Measurements from ENCODE around the gene SACM1L.

The SACM1L gene

DNA sequence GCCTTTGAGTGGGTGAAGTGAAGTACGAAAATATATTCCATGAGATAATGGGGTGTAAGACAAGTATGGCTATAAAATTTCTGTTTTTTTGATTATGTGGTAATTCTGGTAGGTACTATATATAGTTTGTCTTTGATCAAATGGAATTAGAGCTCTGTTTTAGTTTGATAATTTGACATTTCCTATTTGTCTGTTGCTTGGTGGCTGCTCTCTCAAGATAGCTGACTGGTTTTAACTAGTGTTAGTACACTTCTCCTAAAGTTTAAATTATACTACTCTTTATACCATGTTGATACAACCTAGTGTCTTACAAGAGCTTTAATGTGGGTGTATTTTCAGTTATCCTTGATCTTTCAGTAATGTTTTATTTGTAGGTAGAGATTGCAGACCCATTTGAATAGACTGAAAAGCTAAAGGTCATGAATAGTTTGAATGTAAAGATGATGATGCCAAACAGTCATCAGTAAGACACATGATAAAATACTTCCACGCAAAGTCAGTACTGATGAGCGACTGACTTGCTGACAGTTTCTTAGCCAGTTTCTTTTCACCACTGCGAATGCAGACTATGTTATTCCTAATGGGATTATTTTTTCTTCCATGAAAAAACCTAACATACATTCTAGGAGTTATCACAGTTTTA lies 15.2 kb downstream of the SACM1L start:
- POLR2A ChIA-PET: interaction anchor here (1.9 kb wide), 1 partner anchor 14 kb away, joined by 4 read pairs; no protein-coding TSS in a partner anchor
- CTCF ChIA-PET: interaction anchor here (0.7 to 1.6 kb wide), 3 partner anchors 44 to 213 kb away, joined by 4 to 7 read pairs (median 5); no protein-coding TSS in a partner anchor
- TF ChIP-seq SP1 (IDR thresholded peaks at IDR 0.05): no peak
- no peak for TF ChIP-seq FOXK2 (IDR thresholded peaks at IDR 0.05)
- no peak for TF ChIP-seq HDGF (IDR thresholded peaks at IDR 0.05; ENCODE audit: borderline replicate concordance)
- TF ChIP-seq NFRKB (IDR thresholded peaks at IDR 0.05): no peak
- TF ChIP-seq TARDBP (IDR thresholded peaks at IDR 0.05): no peak
- no peak for TF ChIP-seq LEF1 (IDR thresholded peaks at IDR 0.05; ENCODE audit: borderline replicate concordance)
- TF ChIP-seq ZNF384 (IDR thresholded peaks at IDR 0.05): no peak
- TF ChIP-seq ELF4 (IDR thresholded peaks at IDR 0.05): no peak
- no peak for TF ChIP-seq FOXM1 (IDR thresholded peaks at IDR 0.05; ENCODE audit: borderline replicate concordance)
- TF ChIP-seq L3MBTL2 (conservative IDR thresholded peaks at IDR 0.05): no peak
- TF ChIP-seq BHLHE40 (IDR thresholded peaks at IDR 0.05; ENCODE audit: borderline replicate concordance): no peak
- TF ChIP-seq, protein P1, sequence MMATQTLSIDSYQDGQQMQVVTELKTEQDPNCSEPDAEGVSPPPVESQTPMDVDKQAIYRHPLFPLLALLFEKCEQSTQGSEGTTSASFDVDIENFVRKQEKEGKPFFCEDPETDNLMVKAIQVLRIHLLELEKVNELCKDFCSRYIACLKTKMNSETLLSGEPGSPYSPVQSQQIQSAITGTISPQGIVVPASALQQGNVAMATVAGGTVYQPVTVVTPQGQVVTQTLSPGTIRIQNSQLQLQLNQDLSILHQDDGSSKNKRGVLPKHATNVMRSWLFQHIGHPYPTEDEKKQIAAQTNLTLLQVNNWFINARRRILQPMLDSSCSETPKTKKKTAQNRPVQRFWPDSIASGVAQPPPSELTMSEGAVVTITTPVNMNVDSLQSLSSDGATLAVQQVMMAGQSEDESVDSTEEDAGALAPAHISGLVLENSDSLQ (IDR thresholded peaks at IDR 0.05): no peak
- no peak for TF ChIP-seq SUZ12 (IDR thresholded peaks at IDR 0.05)
- no peak for TF ChIP-seq CTBP1 (IDR thresholded peaks at IDR 0.05; ENCODE audit: borderline replicate concordance)
- no peak for DNase-seq (ENCODE audit: extremely low spot score)

DNA sequence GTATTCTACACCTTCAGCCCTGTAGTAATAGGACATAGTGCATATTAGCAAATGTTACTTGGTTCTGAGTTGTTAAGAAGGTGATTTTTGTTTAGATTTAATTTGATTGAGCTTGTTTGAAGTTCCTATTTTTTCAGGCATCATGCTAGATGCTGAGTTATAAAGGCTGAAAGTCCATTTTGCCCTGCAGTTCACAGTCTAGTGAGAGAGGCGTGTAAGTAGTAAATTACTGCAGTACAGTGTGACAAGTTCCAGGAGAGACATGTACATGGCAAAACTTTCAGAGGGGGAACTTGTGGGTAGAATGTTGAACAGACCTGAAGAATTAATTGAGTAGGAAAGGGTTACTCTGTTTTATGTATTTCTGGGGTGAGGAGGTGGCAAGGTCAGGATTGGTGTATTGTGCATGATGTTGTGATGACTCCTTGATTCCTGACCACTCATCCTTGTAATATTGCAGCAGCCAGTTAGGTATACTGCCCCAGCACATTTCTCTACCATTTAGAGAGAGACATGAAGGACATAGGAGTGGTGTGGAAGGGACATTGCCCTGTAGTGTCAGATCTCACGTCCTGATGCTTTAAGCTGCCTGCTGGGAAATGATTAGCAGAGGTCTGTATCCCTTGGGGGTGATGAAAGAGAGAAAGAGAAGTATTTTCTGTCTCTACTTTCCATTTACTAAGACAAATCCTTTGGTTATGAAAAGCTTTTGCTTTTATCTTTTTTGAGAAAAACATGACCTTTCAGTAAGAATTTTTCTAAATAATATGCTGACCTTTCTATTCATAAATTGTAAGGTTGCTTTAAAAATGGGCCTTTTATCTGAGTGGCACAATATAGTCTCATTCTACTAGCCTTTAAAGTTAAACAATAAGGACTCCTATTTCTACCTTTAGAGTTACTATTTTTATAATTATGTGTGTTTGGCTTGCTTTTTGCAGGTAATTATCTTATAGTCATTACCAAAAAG lies 16.9 kb downstream of the SACM1L start:
- CTCF ChIA-PET: interaction anchor here (1.6 kb wide), 1 partner anchor 46 kb away, joined by 7 read pairs; no protein-coding TSS in a partner anchor
- no peak for TF ChIP-seq HDGF (IDR thresholded peaks at IDR 0.05; ENCODE audit: borderline replicate concordance)
- no peak for TF ChIP-seq ARNT (IDR thresholded peaks at IDR 0.05)
- TF ChIP-seq, protein P1 (IDR thresholded peaks at IDR 0.05): no peak
- no peak for TF ChIP-seq TARDBP (IDR thresholded peaks at IDR 0.05)
- no peak for TF ChIP-seq ZNF384 (IDR thresholded peaks at IDR 0.05)
- TF ChIP-seq SUZ12 (IDR thresholded peaks at IDR 0.05): no peak
- no peak for TF ChIP-seq CTBP1 (IDR thresholded peaks at IDR 0.05; ENCODE audit: borderline replicate concordance)
- no peak for DNase-seq (ENCODE audit: extremely low spot score)
- POLR2A ChIA-PET: no interaction called here

DNA sequence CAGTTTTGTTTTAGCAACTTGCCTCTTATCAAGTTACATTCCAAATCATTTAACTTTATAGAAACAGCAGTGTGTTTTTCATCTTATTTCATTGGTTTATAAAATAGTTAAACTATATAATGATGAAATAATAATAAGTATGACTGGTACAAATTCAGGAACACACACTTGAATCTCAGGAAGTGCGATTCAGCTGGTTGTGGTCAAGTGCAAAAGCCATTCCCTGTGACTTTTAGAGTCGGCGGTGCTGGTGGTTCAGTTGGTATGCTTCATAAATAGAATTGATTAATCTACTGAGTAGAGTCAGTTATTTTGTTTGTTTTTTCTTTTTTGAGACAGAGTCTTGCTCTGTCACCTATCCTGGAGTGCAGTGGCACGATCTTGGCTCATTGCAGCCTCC lies 22.7 kb downstream of the SACM1L start:
- DNase-seq (ENCODE audit: extremely low spot score): no peak
- POLR2A ChIA-PET: no interaction called here
- TF ChIP-seq L3MBTL2 (conservative IDR thresholded peaks at IDR 0.05) (no peak), LEF1 (IDR thresholded peaks at IDR 0.05; ENCODE audit: borderline replicate concordance) (no peak), NFRKB (IDR thresholded peaks at IDR 0.05) (no peak), CTBP1 (IDR thresholded peaks at IDR 0.05; ENCODE audit: borderline replicate concordance) (no peak), ELF4 (IDR thresholded peaks at IDR 0.05) (no peak), SP1 (IDR thresholded peaks at IDR 0.05) (no peak), FOXM1 (IDR thresholded peaks at IDR 0.05; ENCODE audit: borderline replicate concordance) (no peak)
- TF ChIP-seq, protein P1 (IDR thresholded peaks at IDR 0.05): no peak
- CTCF ChIA-PET: no interaction called here

DNA sequence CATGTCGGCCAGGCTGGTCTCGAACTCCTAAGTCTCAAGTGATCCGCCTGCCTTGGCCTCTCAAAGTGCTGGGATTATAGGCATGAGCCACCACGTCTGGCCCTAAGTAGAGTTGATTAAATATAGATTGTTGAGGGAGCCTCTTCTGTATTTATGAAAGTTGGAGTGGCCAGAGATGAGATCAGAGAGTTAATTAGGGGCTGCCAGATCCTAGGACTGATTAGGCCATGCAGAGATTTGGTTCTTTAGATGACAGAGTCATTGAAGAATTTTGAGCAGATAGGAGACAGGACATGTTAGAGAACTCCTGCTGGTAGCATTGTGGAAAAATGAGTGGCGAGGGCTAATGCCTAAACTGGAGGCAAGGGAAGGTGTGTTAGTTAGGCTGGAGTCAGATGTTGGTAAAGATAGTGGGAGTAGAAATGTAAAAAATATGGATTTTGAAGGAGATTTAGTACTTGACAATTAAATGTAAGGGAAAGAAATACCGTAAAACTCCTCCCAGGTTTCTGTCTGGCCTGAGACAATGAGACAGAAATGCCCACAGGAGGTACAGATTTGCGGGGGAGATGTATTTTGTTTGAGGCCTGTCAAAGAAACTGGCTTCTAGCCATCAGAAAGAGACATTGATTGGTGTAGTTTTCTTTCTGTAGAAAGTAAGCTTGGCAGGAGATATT lies 23.4 kb downstream of the SACM1L start:
- ChIA-PET CTCF (no interaction called here), POLR2A (no interaction called here)
- TF ChIP-seq LEF1 (IDR thresholded peaks at IDR 0.05; ENCODE audit: borderline replicate concordance) (no peak), BHLHE40 (IDR thresholded peaks at IDR 0.05; ENCODE audit: borderline replicate concordance) (no peak), FOXA1 (IDR thresholded peaks at IDR 0.05) (no peak), HDGF (IDR thresholded peaks at IDR 0.05; ENCODE audit: borderline replicate concordance) (no peak), ELF4 (IDR thresholded peaks at IDR 0.05) (no peak), NFRKB (IDR thresholded peaks at IDR 0.05) (no peak), FOXM1 (IDR thresholded peaks at IDR 0.05; ENCODE audit: borderline replicate concordance) (no peak), L3MBTL2 (conservative IDR thresholded peaks at IDR 0.05) (no peak), ZNF384 (IDR thresholded peaks at IDR 0.05) (no peak), SUZ12 (IDR thresholded peaks at IDR 0.05) (no peak), CTBP1 (IDR thresholded peaks at IDR 0.05; ENCODE audit: borderline replicate concordance) (no peak), SP1 (IDR thresholded peaks at IDR 0.05) (no peak), TARDBP (IDR thresholded peaks at IDR 0.05) (no peak), ARNT (IDR thresholded peaks at IDR 0.05) (no peak)
- TF ChIP-seq, protein P1 (IDR thresholded peaks at IDR 0.05): no peak
- no peak for DNase-seq (ENCODE audit: extremely low spot score)

DNA sequence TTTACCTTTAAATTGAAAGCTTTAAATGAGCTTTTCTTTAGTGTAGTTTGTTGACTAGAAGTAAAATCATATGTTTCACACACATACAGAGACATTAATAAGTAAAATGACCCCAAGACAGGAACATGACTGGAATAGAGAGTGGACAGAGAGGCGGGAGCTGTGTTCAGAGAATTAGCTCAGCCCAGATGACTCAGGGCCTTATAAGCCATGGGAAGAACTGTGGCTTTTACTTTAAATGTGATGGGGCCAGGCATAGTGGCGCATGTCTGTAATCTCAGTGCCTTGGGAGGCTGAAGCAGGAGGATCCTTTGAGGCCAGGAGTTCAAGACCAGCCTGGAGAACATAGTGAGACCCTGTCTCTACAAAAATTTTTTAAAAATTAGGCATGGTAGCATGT lies 26.7 kb downstream of the SACM1L start:
- CTCF ChIA-PET: no interaction called here
- no peak for DNase-seq (ENCODE audit: extremely low spot score)
- POLR2A ChIA-PET: no interaction called here
- TF ChIP-seq ELF4 (IDR thresholded peaks at IDR 0.05) (no peak), BHLHE40 (IDR thresholded peaks at IDR 0.05; ENCODE audit: borderline replicate concordance) (no peak)
